Amniotic epithelial cell (primary cell): ENCODE measurements around the gene NFAM1.

Experiments
- DNase-seq: peaks from one replicate; pipeline ENCODE4 v3.0.0-alpha.2; 2010; ENCODE audit warnings: low read depth

NFAM1 gene

DNA sequence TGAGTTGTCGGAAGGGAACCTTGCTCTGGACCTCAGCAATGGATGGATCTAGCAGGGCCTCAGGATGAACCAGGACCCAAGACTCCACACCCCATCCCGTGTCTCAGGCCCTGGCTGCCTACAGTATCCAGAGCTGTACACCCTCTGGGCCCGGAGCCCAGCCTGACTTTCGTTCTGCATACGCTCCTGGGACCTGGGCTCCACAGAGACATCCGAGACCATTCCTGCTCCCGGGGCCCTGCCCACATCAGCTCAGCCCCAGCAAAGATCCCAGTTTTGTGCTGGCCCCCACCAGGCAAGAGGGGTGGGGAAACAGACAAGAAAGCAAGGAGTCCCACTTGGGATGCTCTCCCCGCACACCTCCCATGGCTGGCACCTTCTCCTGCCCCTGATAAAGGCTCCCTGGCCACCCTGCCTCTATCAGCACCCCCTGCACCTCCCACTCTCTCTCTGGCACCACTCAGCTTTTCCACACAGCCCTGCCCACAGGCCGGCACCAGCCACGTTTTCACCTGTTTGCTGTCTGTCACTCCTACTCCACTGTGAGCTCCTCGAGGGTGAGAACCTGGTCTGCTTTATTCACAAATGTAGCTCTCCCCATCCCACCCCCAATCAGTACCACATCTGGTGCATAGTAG is 97.2 kb downstream of the NFAM1 start:
- DNase-seq: no peak

DNA sequence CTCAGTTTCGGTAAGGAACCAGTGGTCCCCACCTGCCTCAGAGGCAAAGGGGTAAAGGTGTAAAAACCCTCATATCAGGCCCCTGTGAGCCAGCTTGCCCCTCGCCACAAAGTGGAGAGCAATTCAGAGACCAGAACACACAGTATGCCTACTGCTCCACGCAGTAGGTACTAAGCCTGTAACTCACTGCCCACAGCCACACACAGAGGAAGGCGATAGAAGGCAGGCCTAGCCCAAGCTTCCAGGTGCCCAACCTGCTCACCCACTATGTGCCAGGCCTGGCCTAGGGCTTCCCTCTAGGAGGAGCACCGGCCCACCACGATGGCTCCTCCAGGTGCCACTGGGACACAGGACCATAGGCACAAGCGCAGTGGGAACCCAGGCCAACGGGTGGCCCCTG is 98.7 kb downstream of the NFAM1 start:
- DNase-seq: no peak

DNA sequence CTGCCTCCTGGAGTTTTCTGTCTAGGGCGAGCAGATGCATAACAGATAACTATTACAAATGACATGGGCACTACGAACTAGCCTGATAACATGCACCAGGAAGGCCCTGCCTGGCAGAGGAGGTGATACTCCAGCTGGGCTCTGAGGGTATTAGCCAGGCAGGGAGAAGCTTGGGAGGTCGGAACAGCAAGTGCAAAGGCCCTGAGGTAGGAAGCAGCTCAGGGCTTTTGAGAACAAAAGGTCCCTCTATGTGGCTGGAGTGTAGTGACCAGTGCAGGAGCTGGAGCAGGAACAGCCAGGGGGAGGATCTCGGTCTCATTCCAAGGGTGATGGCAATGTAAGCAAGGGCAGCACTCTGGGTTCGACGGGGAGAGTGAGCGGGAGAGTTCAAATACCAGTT is 100.1 kb downstream of the NFAM1 start:
- DNase-seq: no peak

DNA sequence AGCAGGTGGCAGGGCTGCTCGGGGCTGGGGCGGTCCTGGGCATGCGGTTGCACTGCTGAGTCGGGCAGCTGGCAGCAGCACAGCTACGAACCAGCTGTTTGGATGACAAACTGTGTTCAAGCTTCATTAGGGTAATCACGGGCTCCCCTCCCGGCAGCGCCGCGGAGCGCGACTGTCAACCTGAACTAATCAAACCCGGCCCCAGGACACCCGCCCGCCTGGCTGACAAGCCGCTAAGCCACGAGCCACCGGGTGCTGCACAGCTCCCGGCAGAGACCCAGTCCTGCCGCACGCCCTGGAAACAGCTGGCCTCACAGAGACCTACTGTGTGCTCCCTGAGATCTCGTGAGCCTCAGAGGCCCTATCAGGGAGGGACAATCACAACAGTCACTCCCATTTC is 101.2 kb downstream of the NFAM1 start:
- DNase-seq: no peak
